Measurements from ENCODE around the gene RIBC1.
A peak's percentile ranks its signal among the peaks of the same experiment; 100 is the strongest.

RIBC1 gene

DNA sequence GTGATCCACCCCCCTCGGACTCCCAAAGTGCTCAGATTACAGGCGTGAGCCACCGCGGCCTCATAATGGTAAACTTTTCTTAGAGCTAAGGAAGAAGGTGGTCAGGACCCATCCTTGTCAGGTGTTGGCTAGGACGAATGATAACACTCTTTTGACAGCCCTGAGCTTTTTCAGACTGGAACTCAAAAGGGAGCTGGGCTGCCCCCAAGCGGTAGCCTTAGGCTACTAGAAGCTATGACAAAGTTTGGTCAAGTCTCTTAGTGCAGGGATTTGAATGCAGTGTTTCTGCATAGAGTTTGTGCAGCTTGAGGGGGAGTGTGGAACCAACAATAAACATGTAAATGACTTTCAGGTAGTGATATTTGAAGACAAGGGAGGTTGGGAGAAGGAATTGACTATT, 23.3 kb downstream of the RIBC1 start:
- Histone ChIP-seq H2AK5ac (ENCODE audit: low read length) (no peak overlapping the region), H3K4me3 (ENCODE audit: low read depth, low read length) (no peak overlapping the region), H3K4ac (ENCODE audit: low read depth, low read length) (no peak overlapping the region), H3K18ac (ENCODE audit: low read length) (no peak overlapping the region), H3K27me3 (ENCODE audit: insufficient read depth, low read length) (no peaks in the 10 kb centered on the region), H3K4me2 (ENCODE audit: low read length) (no peak overlapping the region), H4K91ac (ENCODE audit: low read depth, low read length) (no peak overlapping the region), H3K79me2 (ENCODE audit: control insufficient read depth, insufficient read depth, low read length, poor library complexity) (no peaks in the 10 kb centered on the region), H3K27ac (ENCODE audit: low read depth, low read length) (no peak overlapping the region), H4K8ac (ENCODE audit: low read depth, low read length) (no peak overlapping the region), H2BK12ac (ENCODE audit: low read length) (no peak overlapping the region), H3K14ac (ENCODE audit: low read length) (no peak overlapping the region), H3K79me1 (ENCODE audit: low read length) (no peaks in the 10 kb centered on the region), H3K4me1 (ENCODE audit: control insufficient read depth in 1 of 2, insufficient read depth in 2 of 2, low read length in 2 of 2) (peaks cover 1 to 2% of the 10 kb centered on the region in 2 experiments), H3K9ac (ENCODE audit: low read length) (no peak overlapping the region), H2BK5ac (ENCODE audit: low read depth, low read length, poor library complexity) (no peak overlapping the region), H2BK120ac (ENCODE audit: insufficient read depth, low read length, poor library complexity) (no peak overlapping the region), H3K9me3 (ENCODE audit: insufficient read depth, low read depth, low read length) (no peaks in the 10 kb centered on the region), H3K36me3 (ENCODE audit: control insufficient read depth in 1 of 2, insufficient read depth in 2 of 2, low read length in 2 of 2) (no peaks in the 10 kb centered on the region), H2AFZ (ENCODE audit: insufficient read depth, low read length, poor library complexity) (no peak overlapping the region), H4K12ac (ENCODE audit: low read depth, low read length) (no peak overlapping the region), H3K23ac (ENCODE audit: low read length) (no peak overlapping the region)
- no CpG with 5 or more reads among the region's 6 CpGs for WGBS (ENCODE audit: extremely low coverage, insufficient coverage, insufficient read length)
- DNase-seq, result peak; percentile 26 to 62

DNA sequence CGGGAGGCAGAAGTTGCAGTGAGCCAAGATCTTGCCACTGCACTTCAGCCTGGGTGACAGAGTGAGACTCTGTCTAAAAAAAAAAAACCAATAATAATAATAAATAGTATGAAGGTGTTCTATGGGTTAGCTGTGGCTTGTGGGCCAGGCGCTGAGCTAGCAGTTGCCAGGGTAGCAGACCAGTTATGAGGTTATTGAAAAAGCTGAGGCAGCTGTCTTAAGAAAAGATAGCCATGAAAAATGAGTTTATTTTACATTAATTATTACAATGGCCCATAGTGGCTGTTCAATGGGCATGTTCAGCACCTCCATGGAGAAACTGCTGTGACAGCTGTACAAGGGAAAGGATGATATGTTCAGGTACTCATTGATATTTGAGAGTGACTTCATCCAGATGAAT, 24.8 kb downstream of the RIBC1 start:
- H2AK5ac ChIP-seq (ENCODE audit: low read length), result no peak overlapping the region
- H3K4me1 ChIP-seq (ENCODE audit: control insufficient read depth in 1 of 2, insufficient read depth in 2 of 2, low read length in 2 of 2), result no peaks in the 10 kb centered on the region
- no peak overlapping the region for H4K12ac ChIP-seq (ENCODE audit: low read depth, low read length)
- WGBS (ENCODE audit: extremely low coverage, insufficient coverage, insufficient read length), result no CpG with 5 or more reads among the region's 2 CpGs
- H2BK120ac ChIP-seq (ENCODE audit: insufficient read depth, low read length, poor library complexity), result no peak overlapping the region
- no peaks in the 10 kb centered on the region for H3K79me2 ChIP-seq (ENCODE audit: control insufficient read depth, insufficient read depth, low read length, poor library complexity)
- no peak overlapping the region for H3K18ac ChIP-seq (ENCODE audit: low read length)
- no peak overlapping the region for H2BK5ac ChIP-seq (ENCODE audit: low read depth, low read length, poor library complexity)
- H2AFZ ChIP-seq (ENCODE audit: insufficient read depth, low read length, poor library complexity), result no peak overlapping the region
- H3K14ac ChIP-seq (ENCODE audit: low read length), result no peak overlapping the region
- H3K36me3 ChIP-seq (ENCODE audit: control insufficient read depth in 1 of 2, insufficient read depth in 2 of 2, low read length in 2 of 2), result no peaks in the 10 kb centered on the region
- DNase-seq, result no peak
- no peaks in the 10 kb centered on the region for H3K27me3 ChIP-seq (ENCODE audit: insufficient read depth, low read length)
- H2BK12ac ChIP-seq (ENCODE audit: low read length), result no peak overlapping the region
- no peak overlapping the region for H4K91ac ChIP-seq (ENCODE audit: low read depth, low read length)
- H3K4me3 ChIP-seq (ENCODE audit: low read depth, low read length), result no peak overlapping the region
- H3K9me3 ChIP-seq (ENCODE audit: insufficient read depth, low read depth, low read length), result no peaks in the 10 kb centered on the region
- H3K79me1 ChIP-seq (ENCODE audit: low read length), result no peaks in the 10 kb centered on the region
- no peak overlapping the region for H4K8ac ChIP-seq (ENCODE audit: low read depth, low read length)
- no peak overlapping the region for H3K23ac ChIP-seq (ENCODE audit: low read length)
- no peak overlapping the region for H3K27ac ChIP-seq (ENCODE audit: low read depth, low read length)
- no peak overlapping the region for H3K4ac ChIP-seq (ENCODE audit: low read depth, low read length)
- no peak overlapping the region for H3K9ac ChIP-seq (ENCODE audit: low read length)
- H3K4me2 ChIP-seq (ENCODE audit: low read length), result no peak overlapping the region

DNA sequence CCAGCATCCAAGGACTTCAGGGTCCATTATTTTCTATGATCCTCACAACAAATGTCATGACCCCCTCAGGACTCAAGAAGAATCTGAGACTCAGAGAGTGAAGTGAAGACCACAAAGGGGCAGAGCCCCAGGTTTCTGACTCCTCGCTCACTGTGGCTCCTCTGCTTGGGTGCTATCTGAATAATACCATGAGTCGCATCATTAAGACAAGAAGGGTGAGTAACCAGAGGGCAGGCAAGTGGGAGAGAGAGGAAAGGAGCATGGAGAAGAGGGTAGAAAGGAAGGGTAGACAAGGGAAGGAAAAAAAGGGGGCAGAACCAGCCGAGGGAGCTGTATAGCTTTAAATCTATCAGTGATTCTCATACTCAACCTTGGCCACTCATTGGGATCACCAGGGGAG, 27.0 kb downstream of the RIBC1 start:
- Histone ChIP-seq H3K18ac (ENCODE audit: low read length) (no peak overlapping the region), H3K9ac (ENCODE audit: low read length) (no peak overlapping the region), H3K79me2 (ENCODE audit: control insufficient read depth, insufficient read depth, low read length, poor library complexity) (no peaks in the 10 kb centered on the region), H2BK5ac (ENCODE audit: low read depth, low read length, poor library complexity) (no peak overlapping the region), H4K12ac (ENCODE audit: low read depth, low read length) (no peak overlapping the region), H3K4ac (ENCODE audit: low read depth, low read length) (no peak overlapping the region), H2BK12ac (ENCODE audit: low read length) (no peak overlapping the region), H3K4me3 (ENCODE audit: low read depth, low read length) (no peak overlapping the region), H3K27me3 (ENCODE audit: insufficient read depth, low read length) (no peaks in the 10 kb centered on the region), H3K4me2 (ENCODE audit: low read length) (no peak overlapping the region), H2AFZ (ENCODE audit: insufficient read depth, low read length, poor library complexity) (no peak overlapping the region), H2BK120ac (ENCODE audit: insufficient read depth, low read length, poor library complexity) (no peak overlapping the region), H4K91ac (ENCODE audit: low read depth, low read length) (no peak overlapping the region), H3K23ac (ENCODE audit: low read length) (no peak overlapping the region), H3K79me1 (ENCODE audit: low read length) (no peaks in the 10 kb centered on the region), H3K14ac (ENCODE audit: low read length) (no peak overlapping the region), H3K9me3 (ENCODE audit: insufficient read depth, low read depth, low read length) (no peaks in the 10 kb centered on the region), H3K27ac (ENCODE audit: low read depth, low read length) (no peak overlapping the region), H3K4me1 (ENCODE audit: control insufficient read depth in 1 of 2, insufficient read depth in 2 of 2, low read length in 2 of 2) (no peaks in the 10 kb centered on the region), H2AK5ac (ENCODE audit: low read length) (no peak overlapping the region), H3K36me3 (ENCODE audit: control insufficient read depth in 1 of 2, insufficient read depth in 2 of 2, low read length in 2 of 2) (no peaks in the 10 kb centered on the region), H4K8ac (ENCODE audit: low read depth, low read length) (no peak overlapping the region)
- DNase-seq, result no peak
- WGBS (ENCODE audit: extremely low coverage, insufficient coverage, insufficient read length), result no CpG with 5 or more reads among the region's 3 CpGs

DNA sequence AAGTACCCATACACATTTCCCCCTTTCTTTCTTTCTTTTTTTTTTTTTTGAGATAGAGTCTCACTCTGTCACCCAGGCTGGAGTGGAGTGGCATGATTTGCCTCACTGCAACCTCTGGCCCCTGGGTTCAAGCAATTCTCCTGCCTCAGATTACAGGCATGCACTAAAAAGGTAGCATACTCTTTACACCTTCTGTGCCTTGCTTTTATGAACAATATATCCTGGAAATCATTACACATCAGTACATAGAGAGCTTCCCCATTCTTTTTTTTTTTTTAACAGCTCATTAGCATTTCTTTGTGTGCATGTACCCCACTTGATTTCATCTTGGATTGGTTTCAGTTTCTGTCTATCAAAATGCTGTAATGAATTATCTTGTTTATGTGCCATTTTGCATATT, 30.1 kb downstream of the RIBC1 start:
- Histone ChIP-seq H2BK120ac (ENCODE audit: insufficient read depth, low read length, poor library complexity) (no peak overlapping the region), H2AFZ (ENCODE audit: insufficient read depth, low read length, poor library complexity) (no peak overlapping the region), H2BK12ac (ENCODE audit: low read length) (no peak overlapping the region), H2AK5ac (ENCODE audit: low read length) (no peak overlapping the region), H3K4me1 (ENCODE audit: control insufficient read depth in 1 of 2, insufficient read depth in 2 of 2, low read length in 2 of 2) (no peaks in the 10 kb centered on the region), H3K9me3 (ENCODE audit: insufficient read depth, low read depth, low read length) (no peaks in the 10 kb centered on the region), H3K36me3 (ENCODE audit: control insufficient read depth in 1 of 2, insufficient read depth in 2 of 2, low read length in 2 of 2) (no peaks in the 10 kb centered on the region), H3K23ac (ENCODE audit: low read length) (no peak overlapping the region), H3K4me3 (ENCODE audit: low read depth, low read length) (no peak overlapping the region), H4K12ac (ENCODE audit: low read depth, low read length) (no peak overlapping the region), H3K27me3 (ENCODE audit: insufficient read depth, low read length) (no peaks in the 10 kb centered on the region), H3K27ac (ENCODE audit: low read depth, low read length) (no peak overlapping the region), H3K18ac (ENCODE audit: low read length) (no peak overlapping the region), H4K91ac (ENCODE audit: low read depth, low read length) (no peak overlapping the region), H3K14ac (ENCODE audit: low read length) (no peak overlapping the region), H3K79me2 (ENCODE audit: control insufficient read depth, insufficient read depth, low read length, poor library complexity) (no peaks in the 10 kb centered on the region), H3K79me1 (ENCODE audit: low read length) (no peaks in the 10 kb centered on the region), H4K8ac (ENCODE audit: low read depth, low read length) (no peak overlapping the region), H3K9ac (ENCODE audit: low read length) (no peak overlapping the region), H3K4me2 (ENCODE audit: low read length) (no peak overlapping the region), H3K4ac (ENCODE audit: low read depth, low read length) (no peak overlapping the region), H2BK5ac (ENCODE audit: low read depth, low read length, poor library complexity) (no peak overlapping the region)
- no peak for DNase-seq

All from trophoblast cell (in vitro differentiated cells and primary cell).